ENCODE measurements around the gene PRTFDC1. TPM values are rescaled to one million over a fixed set of nuclear protein-coding genes. Genes with fewer than 3 reads are reported as not detected.

Gene PRTFDC1
- total RNA-seq, 1 experiment from 2014 or later, result 83.2 TPM

DNA sequence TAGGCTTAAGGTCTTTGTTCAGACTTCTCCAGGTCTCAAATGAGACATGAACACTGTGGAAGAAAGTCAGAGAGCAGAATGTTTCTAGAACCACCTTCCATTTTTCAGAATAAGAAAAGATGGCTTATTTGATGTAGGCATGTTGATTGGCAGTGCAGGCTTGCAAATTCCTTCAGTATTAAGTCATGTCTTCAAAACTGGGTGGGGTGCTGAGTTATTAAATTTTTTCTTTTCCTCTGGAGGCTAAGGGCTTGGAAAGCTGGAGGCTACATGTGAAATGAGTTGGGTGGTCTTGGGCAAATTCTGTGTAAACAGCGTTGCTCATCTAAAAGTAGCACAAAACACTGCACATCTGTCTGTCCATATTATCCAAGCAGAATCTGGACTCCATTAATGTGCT lies 62.8 kb downstream of the PRTFDC1 start:
- Histone ChIP-seq H3K27me3 (replicated peaks; ENCODE audit: control insufficient read depth, insufficient read depth, low read length) (no peaks in the 10 kb centered on the region), H3K9me3 (no peaks in the 10 kb centered on the region), H3K4me1 (peaks cover 23% of the 10 kb centered on the region), H3K4me3 (ENCODE audit: low read depth, low read length) (no peak overlapping the region), H3K36me3 (ENCODE audit: control insufficient read depth, insufficient read depth, low read length) (no peaks in the 10 kb centered on the region; the same call in 1 of the 2 replicates)
- no TSS peak for BruUV-seq (replicated peaks)
- Mint-ChIP-seq H3K27me3 (ENCODE audit: insufficient read depth, unreplicated experiment) (no peaks in the 10 kb centered on the region), H3K9me3 (ENCODE audit: unreplicated experiment) (no peaks in the 10 kb centered on the region), H3K36me3 (ENCODE audit: insufficient read depth, unreplicated experiment) (no peaks in the 10 kb centered on the region), H3K4me1 (ENCODE audit: low read depth, unreplicated experiment) (peaks cover 18% of the 10 kb centered on the region), H3K4me3 (ENCODE audit: unreplicated experiment) (no peak overlapping the region), H3K27ac (ENCODE audit: unreplicated experiment) (no peak overlapping the region)
- TF ChIP-seq, protein P1, sequence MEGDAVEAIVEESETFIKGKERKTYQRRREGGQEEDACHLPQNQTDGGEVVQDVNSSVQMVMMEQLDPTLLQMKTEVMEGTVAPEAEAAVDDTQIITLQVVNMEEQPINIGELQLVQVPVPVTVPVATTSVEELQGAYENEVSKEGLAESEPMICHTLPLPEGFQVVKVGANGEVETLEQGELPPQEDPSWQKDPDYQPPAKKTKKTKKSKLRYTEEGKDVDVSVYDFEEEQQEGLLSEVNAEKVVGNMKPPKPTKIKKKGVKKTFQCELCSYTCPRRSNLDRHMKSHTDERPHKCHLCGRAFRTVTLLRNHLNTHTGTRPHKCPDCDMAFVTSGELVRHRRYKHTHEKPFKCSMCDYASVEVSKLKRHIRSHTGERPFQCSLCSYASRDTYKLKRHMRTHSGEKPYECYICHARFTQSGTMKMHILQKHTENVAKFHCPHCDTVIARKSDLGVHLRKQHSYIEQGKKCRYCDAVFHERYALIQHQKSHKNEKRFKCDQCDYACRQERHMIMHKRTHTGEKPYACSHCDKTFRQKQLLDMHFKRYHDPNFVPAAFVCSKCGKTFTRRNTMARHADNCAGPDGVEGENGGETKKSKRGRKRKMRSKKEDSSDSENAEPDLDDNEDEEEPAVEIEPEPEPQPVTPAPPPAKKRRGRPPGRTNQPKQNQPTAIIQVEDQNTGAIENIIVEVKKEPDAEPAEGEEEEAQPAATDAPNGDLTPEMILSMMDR (IDR thresholded peaks at IDR 0.05; ENCODE audit: insufficient read depth in 1 of 2, low read depth in 1 of 2, low read length in 1 of 2, severe bottlenecking in 1 of 2, unreplicated experiment in 1 of 2), result no peak
- DNase-seq, result no peak
- CTCF ChIA-PET, result no interaction called here
- intact Hi-C loops (cut with micrococcal nuclease; ENCODE audit: unreplicated experiment), result loop anchor here (10.0 kb wide), 1 partner anchor 195 kb away; no protein-coding TSS in a partner anchor
- POLR2A ChIA-PET, result no interaction called here

DNA sequence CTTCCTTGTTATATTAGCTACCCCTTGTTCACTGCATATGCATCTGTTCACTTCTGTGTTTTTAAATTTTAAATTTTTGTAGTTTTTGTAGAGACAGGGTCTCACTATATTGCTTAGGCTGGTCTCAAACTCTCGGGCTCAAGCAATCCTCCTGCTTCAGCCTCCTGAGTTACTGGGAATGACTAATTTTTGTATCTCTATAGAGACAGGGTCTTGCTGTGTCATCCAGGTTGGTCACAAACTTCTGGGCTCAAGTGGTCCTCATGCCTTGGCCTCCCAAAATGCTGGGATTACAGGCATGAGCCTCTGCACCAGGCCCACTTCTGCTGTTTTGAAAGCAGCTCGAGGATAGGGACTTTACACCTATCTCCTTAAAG lies 64.6 kb downstream of the PRTFDC1 start:
- no peak overlapping the region for H3K4me3 Mint-ChIP-seq (ENCODE audit: unreplicated experiment)
- no TSS peak for BruUV-seq (replicated peaks)
- H3K27ac Mint-ChIP-seq (ENCODE audit: unreplicated experiment), result no peak overlapping the region
- ChIA-PET CTCF (no interaction called here), POLR2A (no interaction called here)
- Histone ChIP-seq H3K27me3 (replicated peaks; ENCODE audit: control insufficient read depth, insufficient read depth, low read length) (no peaks in the 10 kb centered on the region), H3K4me3 (ENCODE audit: low read depth, low read length) (no peak overlapping the region), H3K9me3 (no peaks in the 10 kb centered on the region), H3K36me3 (ENCODE audit: control insufficient read depth, insufficient read depth, low read length) (no peaks in the 10 kb centered on the region), H3K4me1 (peaks cover 23% of the 10 kb centered on the region)
- peaks cover 18% of the 10 kb centered on the region for H3K4me1 Mint-ChIP-seq (ENCODE audit: low read depth, unreplicated experiment)
- no peak for DNase-seq
- intact Hi-C loops (cut with micrococcal nuclease; ENCODE audit: unreplicated experiment), result loop anchor here (10.0 kb wide), 1 partner anchor 197 kb away; no protein-coding TSS in a partner anchor
- TF ChIP-seq, protein P1 (IDR thresholded peaks at IDR 0.05; ENCODE audit: insufficient read depth in 1 of 2, low read depth in 1 of 2, low read length in 1 of 2, severe bottlenecking in 1 of 2, unreplicated experiment in 1 of 2), result no peak
- no peaks in the 10 kb centered on the region for H3K9me3 Mint-ChIP-seq (ENCODE audit: unreplicated experiment)
- H3K36me3 Mint-ChIP-seq (ENCODE audit: insufficient read depth, unreplicated experiment), result no peaks in the 10 kb centered on the region
- H3K27me3 Mint-ChIP-seq (ENCODE audit: insufficient read depth, unreplicated experiment), result no peaks in the 10 kb centered on the region

DNA sequence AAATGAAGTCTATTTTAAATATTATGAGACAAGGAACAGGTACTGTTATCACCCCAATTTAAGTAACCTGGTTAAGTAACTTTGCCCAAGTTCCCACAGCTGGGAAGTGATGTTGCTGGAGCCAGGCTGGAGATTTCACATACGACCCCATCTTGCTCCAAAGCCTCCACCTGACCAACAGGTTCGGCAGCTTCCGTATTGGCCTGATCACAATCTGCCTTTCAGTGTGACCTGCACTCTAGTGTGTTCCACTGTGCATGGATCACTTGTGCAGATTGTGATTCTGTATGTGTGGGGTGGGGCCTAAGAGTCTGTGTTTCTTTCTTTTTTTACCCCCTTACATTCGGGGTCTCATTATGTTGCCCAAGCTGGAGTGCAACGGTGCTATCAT lies 66.1 kb downstream of the PRTFDC1 start:
- CTCF ChIA-PET, result interaction anchor here (0.7 kb wide), 1 partner anchor 73 kb away, joined by 3 read pairs; no protein-coding TSS in a partner anchor

More for the DNA sequence above, 66.1 kb downstream of the PRTFDC1 start:
- POLR2A ChIA-PET, result no interaction called here
- Histone ChIP-seq H3K4me3 (ENCODE audit: low read depth, low read length) (no peak overlapping the region), H3K27me3 (replicated peaks; ENCODE audit: control insufficient read depth, insufficient read depth, low read length) (no peaks in the 10 kb centered on the region), H3K4me1 (peaks cover 23% of the 10 kb centered on the region), H3K9me3 (no peaks in the 10 kb centered on the region), H3K36me3 (ENCODE audit: control insufficient read depth, insufficient read depth, low read length) (no peaks in the 10 kb centered on the region)
- H3K27ac Mint-ChIP-seq (ENCODE audit: unreplicated experiment), result no peak overlapping the region
- peaks cover 18% of the 10 kb centered on the region for H3K4me1 Mint-ChIP-seq (ENCODE audit: low read depth, unreplicated experiment)
- peak; percentile 70 to 71 for DNase-seq
- no peaks in the 10 kb centered on the region for H3K9me3 Mint-ChIP-seq (ENCODE audit: unreplicated experiment)
- BruUV-seq (replicated peaks), result no TSS peak
- intact Hi-C loops (cut with micrococcal nuclease; ENCODE audit: unreplicated experiment), result loop anchor here (10.0 kb wide), 1 partner anchor 199 kb away; no protein-coding TSS in a partner anchor
- no peak overlapping the region for H3K4me3 Mint-ChIP-seq (ENCODE audit: unreplicated experiment)
- H3K36me3 Mint-ChIP-seq (ENCODE audit: insufficient read depth, unreplicated experiment), result peaks cover 3% of the 10 kb centered on the region
- no peaks in the 10 kb centered on the region for H3K27me3 Mint-ChIP-seq (ENCODE audit: insufficient read depth, unreplicated experiment)
- TF ChIP-seq, protein P1 (IDR thresholded peaks at IDR 0.05; ENCODE audit: insufficient read depth in 1 of 2, low read depth in 1 of 2, low read length in 1 of 2, severe bottlenecking in 1 of 2, unreplicated experiment in 1 of 2), result no peak

Measured in Caco-2 (cell line).